ENCODE results near the gene PRICKLE4.

GRCh38 chr6:41756354-41756753, 24.2 kb upstream of the PRICKLE4 start:
- TF ChIP-seq CTCF (conservative IDR thresholded peaks at IDR 0.05; ENCODE audit: low read length), result no peak
- TF ChIP-seq EZH2phosphoT487 (IDR thresholded peaks at IDR 0.05; ENCODE audit: borderline replicate concordance, low read depth, low read length), result no peak

All from OCI-LY7 (cell line).